Colon (tissue), 2 donors: ENCODE data around the gene PRDM16.
"Not testable (repeated sequence)": the region's sequence is repeated elsewhere in the genome, so short reads cannot be mapped to it uniquely, and the experiment has no call there.

Experiments used
- FAIRE-seq: peaks from 2 replicates; lab custom pipeline; 2012; peaks lifted over from hg19 to GRCh38; lab: Jason Lieb, UNC
- donor health status: control.
- donor health status: control.

The PRDM16 gene

GRCh38 chr1:3163356-3163755 is 94.4 kb downstream of the PRDM16 start:
- FAIRE-seq, result no peak

GRCh38 chr1:3164671-3165070 is 95.7 kb downstream of the PRDM16 start:
- FAIRE-seq, result no peak

GRCh38 chr1:3165189-3165588 is 96.2 kb downstream of the PRDM16 start:
- FAIRE-seq, result not testable (repeated sequence)

GRCh38 chr1:3166206-3166918 is 97.4 kb downstream of the PRDM16 start:
- no peak for FAIRE-seq

GRCh38 chr1:3167255-3167654 is 98.3 kb downstream of the PRDM16 start:
- no peak for FAIRE-seq

- FAIRE-seq, result no peak
Measured at GRCh38 chr1:3168678-3169077, 99.7 kb downstream of the PRDM16 start.

GRCh38 chr1:3169665-3170356 is 100.8 kb downstream of the PRDM16 start:
- no peak for FAIRE-seq

GRCh38 chr1:3170561-3171453 is 101.8 kb downstream of the PRDM16 start:
- no peak for FAIRE-seq

- FAIRE-seq, result no peak
Measured at GRCh38 chr1:3171761-3172160, 102.8 kb downstream of the PRDM16 start.

GRCh38 chr1:3172431-3173380 is 103.7 kb downstream of the PRDM16 start:
- no peak for FAIRE-seq

GRCh38 chr1:3173381-3173980 is 104.5 kb downstream of the PRDM16 start:
- FAIRE-seq, result no peak

- no peak for FAIRE-seq
Measured at GRCh38 chr1:3174487-3175247, 105.7 kb downstream of the PRDM16 start.

- no peak for FAIRE-seq
Measured at GRCh38 chr1:3175486-3175885, 106.5 kb downstream of the PRDM16 start.

GRCh38 chr1:3176028-3176427 is 107.0 kb downstream of the PRDM16 start:
- no peak for FAIRE-seq

- no peak for FAIRE-seq
Measured at GRCh38 chr1:3176820-3177219, 107.8 kb downstream of the PRDM16 start.

GRCh38 chr1:3178279-3178678 is 109.3 kb downstream of the PRDM16 start:
- FAIRE-seq, result no peak

GRCh38 chr1:3179471-3179870 is 110.5 kb downstream of the PRDM16 start:
- no peak for FAIRE-seq

- no peak for FAIRE-seq
Measured at GRCh38 chr1:3180915-3181314, 111.9 kb downstream of the PRDM16 start.

- no peak for FAIRE-seq
Measured at GRCh38 chr1:3181956-3182355, 113.0 kb downstream of the PRDM16 start.

GRCh38 chr1:3183411-3183810 is 114.4 kb downstream of the PRDM16 start:
- FAIRE-seq, result no peak
